Activated T-cell treated with anti-CD3 and anti-CD28 coated beads, Interleukin-2, amount 50 U/mL, for 1 hour (primary cell): Measurements from ENCODE around the gene PFDN6.

Source experiments
- DNase-seq: peaks from one replicate; pipeline ENCODE4 v3.0.0-alpha.2; 2020

Gene PFDN6

DNA sequence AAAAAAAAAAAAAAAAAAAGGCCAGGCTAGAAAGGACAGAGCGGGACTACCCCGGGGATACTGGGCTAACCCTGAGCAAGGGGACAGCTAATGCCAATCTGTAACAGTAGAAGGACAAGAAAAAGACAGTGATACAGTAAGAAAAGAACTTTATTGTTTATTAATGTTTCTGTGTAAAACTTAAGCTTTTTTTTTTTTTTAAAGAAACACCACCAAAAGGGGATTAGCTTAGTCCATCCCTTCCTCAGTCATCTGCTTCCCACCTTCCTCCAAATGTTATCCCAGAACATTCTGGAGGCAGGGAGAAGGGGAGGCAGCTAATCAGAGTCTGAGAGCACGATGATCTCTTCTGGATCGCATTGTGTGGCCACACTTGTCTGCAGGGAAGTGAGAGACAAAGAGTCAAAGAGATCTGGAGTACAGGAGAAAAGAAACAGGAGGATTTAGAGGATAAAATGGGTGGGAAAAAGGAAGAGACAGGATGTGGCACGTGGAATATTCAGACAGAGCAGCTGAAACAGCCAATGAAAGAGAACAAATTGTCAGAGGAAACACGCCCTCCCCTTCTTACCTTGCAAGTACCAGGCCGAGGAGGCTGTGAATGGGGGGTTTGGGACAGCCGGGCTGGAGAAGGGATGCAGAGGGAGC, 29.1 kb downstream of the PFDN6 start:
- no peak for DNase-seq

DNA sequence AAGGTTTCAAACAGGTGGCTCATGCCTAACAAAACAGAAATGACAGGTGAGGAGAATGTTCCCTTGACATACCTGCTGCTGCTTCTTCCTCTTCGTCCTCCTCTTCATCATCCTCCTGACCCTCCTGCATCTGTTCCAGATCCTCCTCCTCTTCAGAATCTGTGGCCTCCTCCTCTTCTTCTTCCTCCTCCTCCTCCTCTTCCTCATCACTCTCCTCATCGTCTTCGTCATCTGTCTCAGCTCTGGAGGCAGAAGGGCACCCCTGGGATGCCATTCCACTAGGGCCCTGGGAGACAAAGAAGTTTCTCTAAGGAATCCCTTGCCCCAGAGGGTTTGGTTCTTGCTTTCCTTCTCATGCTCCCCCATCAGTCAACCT, 30.5 kb downstream of the PFDN6 start:
- no peak for DNase-seq

DNA sequence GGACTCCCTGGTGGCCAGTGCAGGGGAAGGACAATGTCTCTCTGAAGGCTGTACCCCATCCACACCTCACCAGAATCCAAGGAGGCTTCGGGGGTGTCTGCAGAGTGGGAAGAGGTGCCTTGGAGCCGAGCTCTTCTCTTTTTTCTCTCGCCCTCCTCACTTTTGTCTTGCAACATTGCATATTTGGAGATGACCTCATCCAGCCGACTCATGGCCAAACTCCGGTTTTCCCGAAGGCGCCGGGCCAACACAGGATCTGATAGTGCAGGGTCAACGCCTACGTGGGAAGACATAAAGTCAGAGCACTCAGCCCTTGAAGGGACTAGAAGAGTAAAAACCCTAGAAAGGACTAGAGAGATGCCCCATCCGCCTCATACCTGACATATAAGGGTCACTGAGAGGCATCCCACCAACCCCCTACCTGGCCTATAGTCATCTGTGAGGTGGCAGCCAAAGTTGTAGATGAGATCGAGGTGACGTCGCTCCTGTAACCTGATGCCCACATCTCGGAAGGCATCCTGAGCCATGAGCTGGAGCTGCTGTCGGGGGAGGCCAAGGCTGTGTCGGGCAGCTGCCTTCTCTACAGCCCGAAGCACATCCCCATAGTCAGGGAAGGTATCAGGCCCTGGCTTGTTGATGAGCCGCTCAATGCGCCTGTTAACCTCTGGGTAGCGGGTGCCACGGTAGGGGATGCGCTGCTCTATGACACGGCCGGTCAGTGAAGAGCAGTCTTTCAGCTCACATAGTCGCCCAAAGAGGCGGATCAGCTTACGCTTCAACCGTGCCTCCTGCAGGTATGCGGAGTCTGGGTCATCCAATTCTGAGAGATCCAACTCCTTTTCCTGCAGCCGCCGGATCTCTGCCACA, 31.1 kb downstream of the PFDN6 start:
- DNase-seq = no peak

DNA sequence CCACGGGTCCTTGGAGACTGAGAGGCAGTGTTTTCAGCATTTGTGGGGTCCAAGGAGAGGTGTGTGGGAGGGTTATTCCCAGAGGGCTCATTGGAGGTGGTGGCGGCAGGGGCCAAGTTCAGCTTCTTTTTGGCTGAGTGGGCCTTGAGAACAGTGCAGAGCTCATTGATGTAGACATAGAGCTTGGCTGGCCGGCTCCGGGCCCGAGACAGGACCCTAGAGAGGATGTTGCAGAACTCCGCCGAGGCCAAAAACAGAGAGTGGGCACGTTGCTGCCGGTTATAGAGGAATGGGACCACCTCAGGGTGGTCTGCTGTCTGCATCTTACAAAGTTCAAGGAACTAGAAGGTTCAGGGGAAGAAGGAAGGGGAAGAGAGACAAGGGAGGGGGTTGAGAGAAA, 31.8 kb downstream of the PFDN6 start:
- no peak for DNase-seq

DNA sequence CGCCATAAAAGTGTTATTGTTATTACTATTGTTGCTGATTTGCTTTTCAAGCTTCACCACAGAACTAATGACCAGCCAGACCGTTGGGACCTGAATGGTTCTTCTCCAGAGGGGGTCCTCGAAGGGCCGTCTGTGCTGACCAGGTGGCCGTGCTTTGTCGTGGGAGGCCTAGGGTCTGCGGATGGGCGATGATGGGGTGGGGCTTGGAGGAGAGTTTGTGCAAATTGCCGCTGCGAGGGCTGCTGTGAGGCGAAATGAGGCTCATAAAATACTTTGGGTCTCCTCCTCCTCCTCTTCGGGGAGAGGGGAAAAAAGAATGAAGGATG, 34.2 kb downstream of the PFDN6 start:
- no peak for DNase-seq

DNA sequence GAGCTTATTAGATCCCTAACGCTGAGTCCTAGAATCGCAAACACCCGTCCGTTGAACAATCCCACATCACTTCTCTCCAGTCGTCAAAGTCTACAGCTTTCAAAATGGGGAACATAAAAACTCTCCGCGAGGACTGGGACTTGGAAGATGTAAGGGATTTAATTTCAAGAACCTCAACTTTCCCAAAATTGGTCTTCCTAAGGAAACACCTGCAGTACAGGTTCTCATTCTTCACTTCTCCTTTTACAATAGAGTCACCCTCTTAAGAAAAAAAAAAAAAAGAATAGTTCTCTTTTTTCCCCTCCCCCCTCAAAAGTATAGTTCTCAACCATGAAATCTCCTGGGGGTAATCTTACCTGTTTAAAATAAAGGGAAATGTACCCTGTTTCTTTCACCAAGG, 34.7 kb downstream of the PFDN6 start:
- no peak for DNase-seq

DNA sequence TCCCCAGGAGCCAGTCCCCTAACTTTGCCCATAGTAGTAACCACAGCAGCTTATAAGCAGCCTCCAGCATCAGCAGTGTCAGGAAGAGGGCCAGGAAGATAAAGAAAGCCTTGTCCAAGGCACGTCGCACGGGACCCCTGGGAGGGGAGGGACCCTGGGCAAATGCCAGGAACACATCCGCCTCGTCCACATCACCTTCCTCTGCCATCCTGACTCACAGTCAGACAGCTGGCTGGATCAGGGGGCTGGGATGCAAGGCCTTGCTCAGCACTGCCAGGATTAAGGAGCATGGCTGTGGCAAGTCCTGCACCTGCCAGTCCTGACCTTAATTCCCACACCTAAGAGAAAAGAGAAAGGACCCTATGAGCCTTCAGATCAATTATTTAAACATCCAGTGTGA, 39.7 kb downstream of the PFDN6 start:
- no peak for DNase-seq

DNA sequence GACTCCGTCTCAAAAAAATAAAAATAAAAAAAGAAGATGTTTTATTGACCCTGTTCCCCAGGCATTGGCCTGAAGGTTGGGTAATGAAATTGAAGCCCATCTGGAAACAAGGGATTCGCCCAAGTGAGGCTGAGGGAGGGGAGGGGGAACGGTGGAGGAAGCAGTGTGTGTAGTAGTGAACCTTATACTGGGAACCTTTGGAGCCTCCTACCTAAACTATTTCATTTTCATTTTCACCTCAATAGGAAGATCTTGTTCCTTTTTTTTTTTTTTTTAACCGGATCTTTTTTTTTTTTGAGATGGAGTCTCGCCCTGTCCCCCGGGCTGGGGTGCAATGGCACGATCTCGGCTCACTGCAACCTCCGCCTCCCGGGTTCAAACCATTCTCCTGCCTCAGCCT, 41.3 kb downstream of the PFDN6 start:
- DNase-seq = no peak

DNA sequence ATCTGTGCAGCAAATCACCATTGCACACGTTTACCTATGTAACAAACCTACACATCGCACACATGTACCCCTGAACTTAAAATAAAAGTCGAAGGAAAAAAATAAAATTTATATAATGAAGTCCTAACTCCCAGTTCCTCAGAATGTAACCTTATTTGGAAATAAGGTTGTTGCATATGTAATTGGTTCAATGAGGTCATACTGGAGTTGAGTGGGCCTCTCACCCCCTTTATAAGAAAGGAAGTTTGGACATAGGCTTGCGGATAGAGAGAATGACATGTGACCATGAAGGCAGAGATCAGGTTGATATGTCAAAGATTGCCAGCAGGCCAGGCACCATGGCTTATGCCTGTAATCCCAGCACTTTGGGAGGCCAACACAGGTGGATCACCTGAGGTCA, 44.3 kb downstream of the PFDN6 start:
- DNase-seq = no peak

DNA sequence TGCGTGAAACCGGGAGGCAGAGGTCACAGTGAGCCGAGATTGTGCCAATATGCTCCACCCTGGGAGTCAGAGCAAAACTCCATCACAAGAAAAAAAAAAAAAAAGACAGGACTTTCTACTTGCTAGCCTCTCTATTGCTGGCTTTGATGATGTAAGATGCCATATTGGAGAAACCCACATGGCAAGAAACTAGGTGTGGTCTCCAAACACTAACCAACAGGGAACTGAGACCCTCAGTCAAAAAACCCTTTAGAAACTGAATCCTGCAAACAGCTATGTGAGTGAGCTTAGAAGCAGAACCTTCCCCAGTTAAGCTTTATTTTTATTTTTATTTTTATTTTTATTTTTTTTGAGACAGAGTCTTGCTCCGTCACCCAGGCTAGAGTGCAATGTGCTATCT, 46.5 kb downstream of the PFDN6 start:
- DNase-seq = no peak

DNA sequence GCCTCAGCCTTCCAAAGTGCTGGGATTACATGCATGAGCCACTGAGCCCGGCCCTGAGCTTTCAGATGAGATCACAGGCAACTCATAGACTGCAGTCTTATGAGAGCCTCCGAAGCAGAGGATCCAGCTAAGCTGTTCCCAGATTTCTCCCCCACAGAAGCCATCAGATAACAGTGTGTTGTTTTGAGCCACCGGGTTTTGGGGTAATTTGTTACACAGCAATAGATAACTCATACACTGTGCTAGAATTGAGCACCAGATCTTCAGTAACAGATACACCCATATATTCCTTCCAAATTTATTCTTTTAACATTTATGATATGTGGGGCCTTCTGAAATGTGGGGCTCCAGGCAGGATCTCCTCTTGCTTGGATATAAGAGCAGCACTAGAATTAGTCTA, 47.1 kb downstream of the PFDN6 start:
- DNase-seq = no peak

DNA sequence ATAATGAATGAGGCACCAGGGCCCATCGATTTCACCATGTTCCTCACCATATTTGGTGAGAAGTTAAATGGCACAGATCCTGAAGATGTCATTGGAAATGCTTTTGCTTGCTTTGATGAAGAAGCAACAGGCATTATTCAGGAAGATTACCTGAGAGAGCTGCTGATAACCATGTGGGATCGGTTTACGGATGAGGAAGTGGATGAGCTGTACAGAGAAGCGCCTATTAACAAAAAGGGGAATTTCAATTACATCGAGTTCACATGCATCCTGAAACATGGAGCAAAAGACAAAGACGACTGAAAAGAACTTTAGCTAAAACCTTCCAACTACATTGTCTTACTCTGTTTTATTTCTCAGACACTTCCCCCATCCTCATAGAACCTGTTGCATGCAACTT, 49.8 kb downstream of the PFDN6 start:
- no peak for DNase-seq
